AG08395 (cell line): Measurements from ENCODE around the gene MCF2L.

ENCODE experiments used
- DNase-seq: peaks from one replicate; pipeline ENCODE4 v3.0.0; 2012; ENCODE audit warnings: mixed read lengths, low spot score

MCF2L gene

GRCh38 chr13:112943309-112944125, 25.5 kb upstream of the MCF2L start:
- DNase-seq: peak; percentile 42

- DNase-seq: no peak
Measured at GRCh38 chr13:112947796-112948195, 21.2 kb upstream of the MCF2L start.

- DNase-seq: no peak
Measured at GRCh38 chr13:112951674-112952371, 17.2 kb upstream of the MCF2L start.

- no peak for DNase-seq
Measured at GRCh38 chr13:112952759-112953551, 16.1 kb upstream of the MCF2L start.

- no peak for DNase-seq
Measured at GRCh38 chr13:112953591-112954487, 15.2 kb upstream of the MCF2L start.

- DNase-seq: no peak
Measured at GRCh38 chr13:112954488-112955270, 14.3 kb upstream of the MCF2L start.

- DNase-seq: no peak
Measured at GRCh38 chr13:112955271-112955937, 13.6 kb upstream of the MCF2L start.

GRCh38 chr13:112955956-112956355, 13.1 kb upstream of the MCF2L start:
- no peak for DNase-seq

- DNase-seq: no peak
Measured at GRCh38 chr13:112956571-112957294, 12.3 kb upstream of the MCF2L start.

GRCh38 chr13:112957295-112957677, 11.7 kb upstream of the MCF2L start:
- no peak for DNase-seq

GRCh38 chr13:112958127-112958989, 10.7 kb upstream of the MCF2L start:
- DNase-seq: no peak

GRCh38 chr13:112959206-112959605, 9.8 kb upstream of the MCF2L start:
- DNase-seq: no peak

GRCh38 chr13:112959701-112960542, 9.1 kb upstream of the MCF2L start:
- no peak for DNase-seq

GRCh38 chr13:112960706-112961105, 8.3 kb upstream of the MCF2L start:
- no peak for DNase-seq

- DNase-seq: no peak
Measured at GRCh38 chr13:112961457-112962369, 7.3 kb upstream of the MCF2L start.

- no peak for DNase-seq
Measured at GRCh38 chr13:112962396-112962795, 6.6 kb upstream of the MCF2L start.
